Measurements from ENCODE around the gene ARHGAP6.
"Not testable (repeated sequence)": the region's sequence is repeated elsewhere in the genome, so short reads cannot be mapped to it uniquely, and the experiment has no call there.

The ARHGAP6 gene

GRCh38 chrX:11648705-11649519 lies 16.8 kb downstream of the ARHGAP6 start:
- DNase-seq (ENCODE audit: low read depth in 3 of 3): no peak

- no peak for DNase-seq (ENCODE audit: low read depth in 3 of 3)
Measured at GRCh38 chrX:11647138-11647537, 18.6 kb downstream of the ARHGAP6 start.

- no peak for DNase-seq (ENCODE audit: low read depth in 3 of 3)
Measured at GRCh38 chrX:11641349-11642065, 24.2 kb downstream of the ARHGAP6 start.

- DNase-seq (ENCODE audit: low read depth in 3 of 3): no peak
Measured at GRCh38 chrX:11640089-11640488, 25.6 kb downstream of the ARHGAP6 start.

- DNase-seq (ENCODE audit: low read depth in 3 of 3): no peak
Measured at GRCh38 chrX:11632732-11633131, 33.0 kb downstream of the ARHGAP6 start.

- no peak for DNase-seq (ENCODE audit: low read depth in 3 of 3)
Measured at GRCh38 chrX:11629593-11630211, 36.0 kb downstream of the ARHGAP6 start.

GRCh38 chrX:11628399-11628798 lies 37.3 kb downstream of the ARHGAP6 start:
- DNase-seq (ENCODE audit: low read depth in 3 of 3): no peak

- DNase-seq (ENCODE audit: low read depth in 3 of 3): no peak
Measured at GRCh38 chrX:11626351-11626750, 39.4 kb downstream of the ARHGAP6 start.

- DNase-seq (ENCODE audit: low read depth in 3 of 3): no peak
Measured at GRCh38 chrX:11619441-11619840, 46.3 kb downstream of the ARHGAP6 start.

GRCh38 chrX:11614253-11614652 lies 51.5 kb downstream of the ARHGAP6 start:
- DNase-seq (ENCODE audit: low read depth in 3 of 3): not testable (repeated sequence)

- DNase-seq (ENCODE audit: low read depth in 3 of 3): no peak
Measured at GRCh38 chrX:11611965-11612364, 53.8 kb downstream of the ARHGAP6 start.

- DNase-seq (ENCODE audit: low read depth in 3 of 3): no peak
Measured at GRCh38 chrX:11611161-11611560, 54.6 kb downstream of the ARHGAP6 start.

GRCh38 chrX:11609109-11609508 lies 56.6 kb downstream of the ARHGAP6 start:
- DNase-seq (ENCODE audit: low read depth in 3 of 3): no peak

GRCh38 chrX:11606408-11606807 lies 59.3 kb downstream of the ARHGAP6 start:
- no peak for DNase-seq (ENCODE audit: low read depth in 3 of 3)

- DNase-seq (ENCODE audit: low read depth in 3 of 3): no peak
Measured at GRCh38 chrX:11600578-11600977, 65.1 kb downstream of the ARHGAP6 start.

- DNase-seq (ENCODE audit: low read depth in 3 of 3): no peak
Measured at GRCh38 chrX:11597479-11597878, 68.2 kb downstream of the ARHGAP6 start.

- no peak for DNase-seq (ENCODE audit: low read depth in 3 of 3)
Measured at GRCh38 chrX:11591723-11592346, 73.9 kb downstream of the ARHGAP6 start.

- DNase-seq (ENCODE audit: low read depth in 3 of 3): no peak
Measured at GRCh38 chrX:11589641-11590040, 76.1 kb downstream of the ARHGAP6 start.

GRCh38 chrX:11588097-11588496 lies 77.6 kb downstream of the ARHGAP6 start:
- DNase-seq (ENCODE audit: low read depth in 3 of 3): no peak

- DNase-seq (ENCODE audit: low read depth in 3 of 3): no peak
Measured at GRCh38 chrX:11585174-11585573, 80.5 kb downstream of the ARHGAP6 start.

GRCh38 chrX:11580789-11581188 lies 84.9 kb downstream of the ARHGAP6 start:
- DNase-seq (ENCODE audit: low read depth in 3 of 3): no peak

Data from stimulated activated CD4-positive, alpha-beta T cell treated with anti-CD3 and anti-CD28 coated beads, TNF-alpha, amount 100 ng/mL, for 24 hours (primary cell).